K562 (cell line): ENCODE measurements around the gene NELFE. TPM values are rescaled to one million over a fixed set of nuclear protein-coding genes. Genes with fewer than 3 reads are reported as not detected.
A peak's percentile ranks its signal among the peaks of the same experiment; 100 is the strongest.

Source experiments
- ADNP ChIP-seq: fragments of 200-800 bp; sonication (Bioruptor generic); IDR thresholded peaks from 2 replicates; pipeline ENCODE4 v1.6.1; 2016; ENCODE audit warnings: missing genetic modification characterization, missing compliant biosample characterization
- DDX20 ChIP-seq: fragments of 450-650 bp; IDR thresholded peaks from 2 replicates; pipeline ENCODE4 v1.6.1; 2016; ENCODE audit warnings: missing genetic modification characterization, low read depth, mild to moderate bottlenecking, missing compliant biosample characterization, moderate library complexity
- ELF2 ChIP-seq: fragments of 250-450 bp; sonication (Bioruptor Pico); IDR thresholded peaks from 2 replicates; pipeline ENCODE4 v1.5.0; 2021; ENCODE audit warnings: mild to moderate bottlenecking
- NCOA1 ChIP-seq: fragments of 450-650 bp; IDR thresholded peaks from 2 replicates; pipeline ENCODE4 v1.6.1; 2016; ENCODE audit warnings: low read depth
- NR2C2 ChIP-seq, 2 experiments: fragments of 200-800 bp in 1 of 2; sonication (Bioruptor generic) in 1 of 2; sonication (generic) in 1 of 2; formaldehyde crosslinking in 1 of 2; IDR thresholded peaks; 2 replicates each; pipeline versions ENCODE4 v1.6.1 to v1.8.0; 2016 to 2022; ENCODE audit warnings: mild to moderate bottlenecking in 1 of 2, missing compliant biosample characterization in 1 of 2, missing genetic modification characterization in 1 of 2, missing genetic modification reagents in 1 of 2
- POLR2A ChIP-seq: fragments of 450-650 bp; conservative IDR thresholded peaks from 2 replicates; pipeline ENCODE4 v1.6.1; 2016
- PURB ChIP-seq: sonication (generic); formaldehyde crosslinking; IDR thresholded peaks from 2 replicates; pipeline ENCODE4 v1.9.0; 2021; ENCODE audit warnings: low read depth, mild to moderate bottlenecking, missing genetic modification reagents
- RBFOX2 ChIP-seq: fragments of 200-400 bp; formaldehyde crosslinking; IDR thresholded peaks from 2 replicates; pipeline ENCODE4 v1.6.1; 2017; ENCODE audit warnings: low read depth, mild to moderate bottlenecking, low read length, moderate library complexity
- SLC30A9 ChIP-seq: fragments of 250-450 bp; sonication (Bioruptor Pico); IDR thresholded peaks from 2 replicates; pipeline ENCODE4 v1.8.0; 2022; ENCODE audit warnings: mild to moderate bottlenecking, moderate library complexity
- SRSF1 ChIP-seq: fragments of 200-400 bp; formaldehyde crosslinking; IDR thresholded peaks from 2 replicates; pipeline ENCODE4 v1.6.1; 2017; ENCODE audit warnings: mild to moderate bottlenecking, low read depth, low read length, moderate library complexity
- ZNF830 ChIP-seq: fragments of 250-450 bp; sonication (Bioruptor Pico); IDR thresholded peaks from 2 replicates; pipeline ENCODE4 v1.5.0; 2021; ENCODE audit warnings: mild to moderate bottlenecking
- polyA plus RNA-seq, 8 experiments: library from polyadenylated mRNA; depleted of rRNA in 4 of 8; stranded (reverse) in 5 of 8; unstranded in 3 of 8; fragments of >200 nt; fragmentation: Nextera tagmentation in 2 of 8; fragmentation: Illumina TruSeq in 1 of 8; extraction: Ambion mirVana in 2 of 8; extraction: Trizol in 1 of 8; gene quantifications; 2 replicates each; pipeline versions ENCODE4 v1.2.1 to v1.2.3, GENCODE V29; 2011 to 2014; ENCODE audit warnings: inconsistent platforms in 1 of 8, missing spikeins in 1 of 8
- total RNA-seq, 7 experiments: library from RNA; depleted of rRNA in 6 of 7; stranded (reverse); fragments of >200 nt in 6 of 7; fragmentation: Illumina TruSeq in 2 of 7; extraction: Trizol in 2 of 7; gene quantifications; 2 replicates each; pipeline versions ENCODE4 v1.2.1 to v1.2.3, GENCODE V29; 2011 to 2021; ENCODE audit warnings: low replicate concordance in 1 of 7
- TF ChIP-seq, protein P1 (sequence below): sonication (generic); formaldehyde crosslinking; IDR thresholded peaks from 2 replicates; pipeline ENCODE4 v1.4.0; 2020; ENCODE audit warnings: mild to moderate bottlenecking, missing genetic modification reagents
- TF ChIP-seq, protein P2 (sequence below): fragments of 450-650 bp; IDR thresholded peaks from 2 replicates; pipeline ENCODE4 v1.6.1; 2016; ENCODE audit warnings: missing biosample characterization, missing genetic modification characterization
- TF ChIP-seq, protein P3 (sequence below): sonication (generic); formaldehyde crosslinking; IDR thresholded peaks from 2 replicates; pipeline ENCODE4 v1.8.0; 2022; ENCODE audit warnings: mild to moderate bottlenecking, missing genetic modification reagents
- TF ChIP-seq, protein P4 (sequence below): fragments of 450-650 bp; formaldehyde crosslinking; IDR thresholded peaks from 2 replicates; pipeline ENCODE4 v1.4.0; 2020; ENCODE audit warnings: mild to moderate bottlenecking
- TF ChIP-seq, protein P5 (sequence below): fragments of 250-450 bp; sonication (Bioruptor Pico); IDR thresholded peaks from 2 replicates; pipeline ENCODE4 v1.8.0; 2022; ENCODE audit warnings: moderate library complexity, mild to moderate bottlenecking, inconsistent platforms

The NELFE gene
- total and polyA plus RNA-seq, 9 of the 15 experiments (the other 6 are each of a cell fraction or from before 2014, with no cell fraction given), result 15.2 to 157 (median 91.5) TPM

DNA sequence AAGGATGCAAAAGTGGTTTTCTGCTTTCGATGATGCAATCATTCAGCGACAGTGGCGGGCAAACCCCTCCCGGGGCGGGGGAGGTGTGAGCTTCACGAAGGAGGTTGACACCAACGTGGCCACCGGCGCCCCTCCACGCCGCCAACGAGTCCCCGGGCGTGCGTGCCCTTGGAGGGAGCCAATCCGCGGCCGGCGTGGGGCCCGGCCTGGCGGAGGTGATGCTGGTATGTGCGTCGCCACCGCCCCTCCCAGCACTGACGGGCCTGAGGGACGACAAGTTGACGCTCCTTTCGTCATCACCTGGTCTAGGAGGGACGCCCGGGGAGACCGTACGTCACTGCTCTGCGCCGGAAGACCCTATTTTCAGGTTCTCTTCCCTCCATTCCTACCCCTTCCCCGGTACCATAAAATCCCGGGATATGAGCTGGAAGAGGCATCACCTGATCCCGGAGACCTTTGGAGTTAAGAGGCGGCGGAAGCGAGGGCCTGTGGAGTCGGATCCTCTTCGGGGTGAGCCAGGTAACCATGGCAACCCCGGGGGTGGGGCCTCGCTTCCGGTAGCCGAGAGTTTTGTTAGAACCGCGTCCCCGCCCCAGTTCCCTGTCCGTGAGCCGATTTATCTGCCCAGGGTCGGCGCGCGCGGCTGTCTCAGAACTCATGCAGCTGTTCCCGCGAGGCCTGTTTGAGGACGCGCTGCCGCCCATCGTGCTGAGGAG, 13.4 kb upstream of the NELFE start, which contains the start of gene DXO (continued):
- TF ChIP-seq, protein P1, sequence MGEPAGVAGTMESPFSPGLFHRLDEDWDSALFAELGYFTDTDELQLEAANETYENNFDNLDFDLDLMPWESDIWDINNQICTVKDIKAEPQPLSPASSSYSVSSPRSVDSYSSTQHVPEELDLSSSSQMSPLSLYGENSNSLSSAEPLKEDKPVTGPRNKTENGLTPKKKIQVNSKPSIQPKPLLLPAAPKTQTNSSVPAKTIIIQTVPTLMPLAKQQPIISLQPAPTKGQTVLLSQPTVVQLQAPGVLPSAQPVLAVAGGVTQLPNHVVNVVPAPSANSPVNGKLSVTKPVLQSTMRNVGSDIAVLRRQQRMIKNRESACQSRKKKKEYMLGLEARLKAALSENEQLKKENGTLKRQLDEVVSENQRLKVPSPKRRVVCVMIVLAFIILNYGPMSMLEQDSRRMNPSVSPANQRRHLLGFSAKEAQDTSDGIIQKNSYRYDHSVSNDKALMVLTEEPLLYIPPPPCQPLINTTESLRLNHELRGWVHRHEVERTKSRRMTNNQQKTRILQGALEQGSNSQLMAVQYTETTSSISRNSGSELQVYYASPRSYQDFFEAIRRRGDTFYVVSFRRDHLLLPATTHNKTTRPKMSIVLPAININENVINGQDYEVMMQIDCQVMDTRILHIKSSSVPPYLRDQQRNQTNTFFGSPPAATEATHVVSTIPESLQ (CRISPR knock-in tag), result no peak; the same call in 1 of the 2 replicates
- TF ChIP-seq RBFOX2 (peak; percentile 97), ELF2 (CRISPR knock-in tag) (peak; percentile 98), DDX20 (tag) (no peak), SRSF1 (no peak), NCOA1 (peak; percentile 99), ADNP (tag) (no peak), POLR2A (peak; percentile 82), ZNF830 (CRISPR knock-in tag) (peak; percentile 72), PURB (CRISPR knock-in tag) (no peak), NR2C2 (CRISPR knock-in tag; IDR thresholded peaks at IDR 0.05) (peak; percentile 89), NR2C2 (tag; IDR thresholded peaks at IDR 0.05) (peak; percentile 93), SLC30A9 (CRISPR knock-in tag) (no peak)
- TF ChIP-seq, protein P2, sequence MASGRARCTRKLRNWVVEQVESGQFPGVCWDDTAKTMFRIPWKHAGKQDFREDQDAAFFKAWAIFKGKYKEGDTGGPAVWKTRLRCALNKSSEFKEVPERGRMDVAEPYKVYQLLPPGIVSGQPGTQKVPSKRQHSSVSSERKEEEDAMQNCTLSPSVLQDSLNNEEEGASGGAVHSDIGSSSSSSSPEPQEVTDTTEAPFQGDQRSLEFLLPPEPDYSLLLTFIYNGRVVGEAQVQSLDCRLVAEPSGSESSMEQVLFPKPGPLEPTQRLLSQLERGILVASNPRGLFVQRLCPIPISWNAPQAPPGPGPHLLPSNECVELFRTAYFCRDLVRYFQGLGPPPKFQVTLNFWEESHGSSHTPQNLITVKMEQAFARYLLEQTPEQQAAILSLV, result peak; percentile 99; the same call in 1 of the 2 replicates
- TF ChIP-seq, protein P3, sequence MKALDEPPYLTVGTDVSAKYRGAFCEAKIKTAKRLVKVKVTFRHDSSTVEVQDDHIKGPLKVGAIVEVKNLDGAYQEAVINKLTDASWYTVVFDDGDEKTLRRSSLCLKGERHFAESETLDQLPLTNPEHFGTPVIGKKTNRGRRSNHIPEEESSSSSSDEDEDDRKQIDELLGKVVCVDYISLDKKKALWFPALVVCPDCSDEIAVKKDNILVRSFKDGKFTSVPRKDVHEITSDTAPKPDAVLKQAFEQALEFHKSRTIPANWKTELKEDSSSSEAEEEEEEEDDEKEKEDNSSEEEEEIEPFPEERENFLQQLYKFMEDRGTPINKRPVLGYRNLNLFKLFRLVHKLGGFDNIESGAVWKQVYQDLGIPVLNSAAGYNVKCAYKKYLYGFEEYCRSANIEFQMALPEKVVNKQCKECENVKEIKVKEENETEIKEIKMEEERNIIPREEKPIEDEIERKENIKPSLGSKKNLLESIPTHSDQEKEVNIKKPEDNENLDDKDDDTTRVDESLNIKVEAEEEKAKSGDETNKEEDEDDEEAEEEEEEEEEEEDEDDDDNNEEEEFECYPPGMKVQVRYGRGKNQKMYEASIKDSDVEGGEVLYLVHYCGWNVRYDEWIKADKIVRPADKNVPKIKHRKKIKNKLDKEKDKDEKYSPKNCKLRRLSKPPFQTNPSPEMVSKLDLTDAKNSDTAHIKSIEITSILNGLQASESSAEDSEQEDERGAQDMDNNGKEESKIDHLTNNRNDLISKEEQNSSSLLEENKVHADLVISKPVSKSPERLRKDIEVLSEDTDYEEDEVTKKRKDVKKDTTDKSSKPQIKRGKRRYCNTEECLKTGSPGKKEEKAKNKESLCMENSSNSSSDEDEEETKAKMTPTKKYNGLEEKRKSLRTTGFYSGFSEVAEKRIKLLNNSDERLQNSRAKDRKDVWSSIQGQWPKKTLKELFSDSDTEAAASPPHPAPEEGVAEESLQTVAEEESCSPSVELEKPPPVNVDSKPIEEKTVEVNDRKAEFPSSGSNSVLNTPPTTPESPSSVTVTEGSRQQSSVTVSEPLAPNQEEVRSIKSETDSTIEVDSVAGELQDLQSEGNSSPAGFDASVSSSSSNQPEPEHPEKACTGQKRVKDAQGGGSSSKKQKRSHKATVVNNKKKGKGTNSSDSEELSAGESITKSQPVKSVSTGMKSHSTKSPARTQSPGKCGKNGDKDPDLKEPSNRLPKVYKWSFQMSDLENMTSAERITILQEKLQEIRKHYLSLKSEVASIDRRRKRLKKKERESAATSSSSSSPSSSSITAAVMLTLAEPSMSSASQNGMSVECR, result peak; percentile 99
- TF ChIP-seq, protein P4, sequence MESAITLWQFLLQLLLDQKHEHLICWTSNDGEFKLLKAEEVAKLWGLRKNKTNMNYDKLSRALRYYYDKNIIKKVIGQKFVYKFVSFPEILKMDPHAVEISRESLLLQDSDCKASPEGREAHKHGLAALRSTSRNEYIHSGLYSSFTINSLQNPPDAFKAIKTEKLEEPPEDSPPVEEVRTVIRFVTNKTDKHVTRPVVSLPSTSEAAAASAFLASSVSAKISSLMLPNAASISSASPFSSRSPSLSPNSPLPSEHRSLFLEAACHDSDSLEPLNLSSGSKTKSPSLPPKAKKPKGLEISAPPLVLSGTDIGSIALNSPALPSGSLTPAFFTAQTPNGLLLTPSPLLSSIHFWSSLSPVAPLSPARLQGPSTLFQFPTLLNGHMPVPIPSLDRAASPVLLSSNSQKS (CRISPR knock-in tag), result no peak
- TF ChIP-seq, protein P5, sequence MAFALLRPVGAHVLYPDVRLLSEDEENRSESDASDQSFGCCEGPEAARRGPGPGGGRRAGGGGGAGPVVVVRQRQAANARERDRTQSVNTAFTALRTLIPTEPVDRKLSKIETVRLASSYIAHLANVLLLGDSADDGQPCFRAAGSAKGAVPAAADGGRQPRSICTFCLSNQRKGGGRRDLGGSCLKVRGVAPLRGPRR (CRISPR knock-in tag), result no peak
